ENCODE data around the gene PHLDA1. TPM values are rescaled to one million over a fixed set of nuclear protein-coding genes. Genes with fewer than 3 reads are reported as not detected.

PHLDA1 gene
- total and polyA plus RNA-seq, 10 of the 15 experiments (the other 5 are each of a cell fraction or from before 2014, with no cell fraction given) = 0.66 to 14.2 (median 1.3) TPM

DNA sequence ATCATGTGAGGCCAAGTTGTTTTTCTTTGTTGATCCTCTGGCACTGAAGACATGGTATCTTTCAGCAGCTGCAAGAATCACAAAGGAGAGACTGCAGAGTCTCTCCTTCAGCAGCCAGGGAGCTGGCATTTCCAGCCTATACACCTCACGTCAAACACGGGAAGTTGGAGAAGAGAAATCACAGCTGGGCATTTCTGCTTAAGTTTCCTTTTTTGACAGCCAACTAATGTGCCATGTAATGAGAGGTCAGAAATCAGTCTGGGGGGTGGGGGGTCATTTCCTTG is 28.3 kb downstream of the PHLDA1 start:
- no peaks in the 10 kb centered on the region for H3K79me2 ChIP-seq (ENCODE audit: control insufficient read depth, insufficient read depth, low read length)
- no peak overlapping the region for H3K4me3 ChIP-seq
- no peaks in the 10 kb centered on the region for H3K36me3 ChIP-seq (ENCODE audit: control insufficient read depth in 2 of 2, insufficient read depth in 2 of 2, low read length in 1 of 2)
- no peaks in the 10 kb centered on the region for H3K27me3 ChIP-seq (replicated peaks in 1 of 2; ENCODE audit: control insufficient read depth in 2 of 2, insufficient read depth in 2 of 2, low read length in 1 of 2)
- DNase-seq (ENCODE audit: low read depth, low spot score) (no peak), ATAC-seq (no peak), FAIRE-seq (no peak)
- no peak overlapping the region for H3K4me2 ChIP-seq (ENCODE audit: control insufficient read depth, insufficient read depth)
- in situ Hi-C loops (cut with MboI) (no loop called here), intact Hi-C loops (cut with micrococcal nuclease; ENCODE audit: unreplicated experiment) (no loop called here)
- no peaks in the 10 kb centered on the region; the same call in 2 of the 3 replicates for H3K9me3 ChIP-seq (replicated peaks; ENCODE audit: control insufficient read depth, insufficient read depth, low read length)
- no peaks in the 10 kb centered on the region for H4K20me1 ChIP-seq (ENCODE audit: control insufficient read depth, insufficient read depth)
- SMC1A ChIA-PET (ENCODE audit: uncharacterized antibody, unreplicated experiment) = interaction anchor here (1.2 to 2.2 kb wide), 2 partner anchors 10 to 14 kb away, joined by 3 to 7 read pairs; no protein-coding TSS in a partner anchor
- H3K9ac ChIP-seq (ENCODE audit: control insufficient read depth, insufficient read depth, low read length) = no peak overlapping the region
- H3K4me1 ChIP-seq (ENCODE audit: control insufficient read depth, insufficient read depth, low read length) = no peaks in the 10 kb centered on the region
- RAD21 ChIA-PET (ENCODE audit: unreplicated experiment) = interaction anchor here (0.7 kb wide), 1 partner anchor 25 kb away, joined by 3 read pairs; no protein-coding TSS in a partner anchor
- no TSS peak for BruUV-seq (replicated peaks)
- CTCF ChIA-PET = no interaction called here
- H3K27ac ChIP-seq (ENCODE audit: control insufficient read depth, insufficient read depth) = no peak overlapping the region
- POLR2A ChIA-PET = interaction anchor here (0.6 kb wide), 1 partner anchor 198 kb away, joined by 4 read pairs; no protein-coding TSS in a partner anchor
- TF ChIP-seq TBL1XR1 (IDR thresholded peaks at IDR 0.05; ENCODE audit: low read depth, low read length) = no peak
- TF ChIP-seq SMAD1 (IDR thresholded peaks at IDR 0.05; ENCODE audit: low read depth, partially characterized antibody) = no peak
- TF ChIP-seq HDAC6 (IDR thresholded peaks at IDR 0.05; ENCODE audit: unreplicated experiment) = no peak
- no peak for TF ChIP-seq SUZ12 (IDR thresholded peaks at IDR 0.05; ENCODE audit: unreplicated experiment)
- TF ChIP-seq, protein P1, sequence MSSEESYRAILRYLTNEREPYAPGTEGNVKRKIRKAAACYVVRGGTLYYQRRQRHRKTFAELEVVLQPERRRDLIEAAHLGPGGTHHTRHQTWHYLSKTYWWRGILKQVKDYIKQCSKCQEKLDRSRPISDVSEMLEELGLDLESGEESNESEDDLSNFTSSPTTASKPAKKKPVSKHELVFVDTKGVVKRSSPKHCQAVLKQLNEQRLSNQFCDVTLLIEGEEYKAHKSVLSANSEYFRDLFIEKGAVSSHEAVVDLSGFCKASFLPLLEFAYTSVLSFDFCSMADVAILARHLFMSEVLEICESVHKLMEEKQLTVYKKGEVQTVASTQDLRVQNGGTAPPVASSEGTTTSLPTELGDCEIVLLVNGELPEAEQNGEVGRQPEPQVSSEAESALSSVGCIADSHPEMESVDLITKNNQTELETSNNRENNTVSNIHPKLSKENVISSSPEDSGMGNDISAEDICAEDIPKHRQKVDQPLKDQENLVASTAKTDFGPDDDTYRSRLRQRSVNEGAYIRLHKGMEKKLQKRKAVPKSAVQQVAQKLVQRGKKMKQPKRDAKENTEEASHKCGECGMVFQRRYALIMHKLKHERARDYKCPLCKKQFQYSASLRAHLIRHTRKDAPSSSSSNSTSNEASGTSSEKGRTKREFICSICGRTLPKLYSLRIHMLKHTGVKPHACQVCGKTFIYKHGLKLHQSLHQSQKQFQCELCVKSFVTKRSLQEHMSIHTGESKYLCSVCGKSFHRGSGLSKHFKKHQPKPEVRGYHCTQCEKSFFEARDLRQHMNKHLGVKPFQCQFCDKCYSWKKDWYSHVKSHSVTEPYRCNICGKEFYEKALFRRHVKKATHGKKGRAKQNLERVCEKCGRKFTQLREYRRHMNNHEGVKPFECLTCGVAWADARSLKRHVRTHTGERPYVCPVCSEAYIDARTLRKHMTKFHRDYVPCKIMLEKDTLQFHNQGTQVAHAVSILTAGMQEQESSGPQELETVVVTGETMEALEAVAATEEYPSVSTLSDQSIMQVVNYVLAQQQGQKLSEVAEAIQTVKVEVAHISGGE (CRISPR knock-in tag; IDR thresholded peaks at IDR 0.05) = no peak
- TF ChIP-seq SIX5 (IDR thresholded peaks at IDR 0.05; ENCODE audit: low read depth, low read length, severe bottlenecking) = no peak
- no peak for TF ChIP-seq ZBED1 (IDR thresholded peaks at IDR 0.05; ENCODE audit: borderline replicate concordance)
- TF ChIP-seq WRNIP1 (IDR thresholded peaks at IDR 0.05; ENCODE audit: borderline replicate concordance, low read depth, low read length) = no peak
- TF ChIP-seq MEF2A (IDR thresholded peaks at IDR 0.05; ENCODE audit: insufficient read depth, low read depth, low read length) = no peak
- no peak for TF ChIP-seq EGR1 (IDR thresholded peaks at IDR 0.05; ENCODE audit: borderline replicate concordance in 1 of 2, low read depth in 2 of 2, low read length in 2 of 2)
- TF ChIP-seq SMC3 (IDR thresholded peaks at IDR 0.05; ENCODE audit: borderline replicate concordance, low read length) = no peak
- TF ChIP-seq POLR2A (IDR thresholded peaks at IDR 0.05; ENCODE audit: low read depth, low read length) = no peak
- TF ChIP-seq CHD4 (IDR thresholded peaks at IDR 0.05) = no peak
- no peak for TF ChIP-seq CHD2 (IDR thresholded peaks at IDR 0.05; ENCODE audit: borderline replicate concordance, low read depth, low read length)
- no peak for TF ChIP-seq RFX5 (IDR thresholded peaks at IDR 0.05; ENCODE audit: low read depth, low read length)
- H2AFZ ChIP-seq (ENCODE audit: control insufficient read depth, low read depth, low read length) = no peak overlapping the region
- WGBS (ENCODE audit: insufficient coverage, insufficient replicate concordance, low lambda C conversion rate, missing lambda C conversion rate) = 100% methylated on average over 2 of the region's 2 CpGs
